ENCODE data around the gene CPM.
"Not testable (repeated sequence)": the region's sequence is repeated elsewhere in the genome, so short reads cannot be mapped to it uniquely, and the experiment has no call there.

The CPM gene

GRCh38 chr12:68821357-68822188 lies 111.4 kb downstream of the CPM start:
- Histone ChIP-seq H3K9me3 (ENCODE audit: severe bottlenecking) (no peaks in the 10 kb centered on the region), H3K27ac (no peak overlapping the region), H3K4me3 (ENCODE audit: low read depth, low read length) (no peak overlapping the region), H3K36me3 (peaks cover 95% of the 10 kb centered on the region), H3K27me3 (ENCODE audit: insufficient read depth, low read depth, severe bottlenecking) (no peaks in the 10 kb centered on the region)
- no peak for DNase-seq
- TF ChIP-seq CTCF (IDR thresholded peaks at IDR 0.05; ENCODE audit: low read depth, low read length), result no peak

- not testable (repeated sequence) for H3K27ac ChIP-seq; H3K27me3 ChIP-seq (ENCODE audit: insufficient read depth, low read depth, severe bottlenecking); H3K4me3 ChIP-seq (ENCODE audit: low read depth, low read length); DNase-seq; H3K9me3 ChIP-seq (ENCODE audit: severe bottlenecking)
- H3K36me3 ChIP-seq, result peaks cover 94% of the 10 kb centered on the region
Measured at GRCh38 chr12:68819481-68819880, 113.5 kb downstream of the CPM start.

GRCh38 chr12:68815928-68816800 lies 116.8 kb downstream of the CPM start:
- Histone ChIP-seq H3K27me3 (ENCODE audit: insufficient read depth, low read depth, severe bottlenecking) (no peaks in the 10 kb centered on the region), H3K4me3 (ENCODE audit: low read depth, low read length) (no peak overlapping the region), H3K27ac (no peak overlapping the region), H3K9me3 (ENCODE audit: severe bottlenecking) (no peaks in the 10 kb centered on the region), H3K36me3 (peaks cover 94% of the 10 kb centered on the region)
- no peak for DNase-seq
- TF ChIP-seq CTCF (IDR thresholded peaks at IDR 0.05; ENCODE audit: low read depth, low read length), result no peak

GRCh38 chr12:68815232-68815927 lies 117.6 kb downstream of the CPM start:
- peaks cover 94% of the 10 kb centered on the region for H3K36me3 ChIP-seq
- H3K9me3 ChIP-seq (ENCODE audit: severe bottlenecking), result no peaks in the 10 kb centered on the region
- no peak overlapping the region for H3K4me3 ChIP-seq (ENCODE audit: low read depth, low read length)
- DNase-seq, result no peak
- H3K27me3 ChIP-seq (ENCODE audit: insufficient read depth, low read depth, severe bottlenecking), result no peaks in the 10 kb centered on the region
- no peak overlapping the region for H3K27ac ChIP-seq
- no peak for TF ChIP-seq CTCF (IDR thresholded peaks at IDR 0.05; ENCODE audit: low read depth, low read length)

GRCh38 chr12:68814490-68815231 lies 118.3 kb downstream of the CPM start:
- Histone ChIP-seq H3K27me3 (ENCODE audit: insufficient read depth, low read depth, severe bottlenecking) (no peaks in the 10 kb centered on the region), H3K36me3 (peaks cover 94% of the 10 kb centered on the region), H3K9me3 (ENCODE audit: severe bottlenecking) (no peaks in the 10 kb centered on the region), H3K4me3 (ENCODE audit: low read depth, low read length) (no peak overlapping the region), H3K27ac (no peak overlapping the region)
- no peak for TF ChIP-seq CTCF (IDR thresholded peaks at IDR 0.05; ENCODE audit: low read depth, low read length)
- no peak for DNase-seq
